Medulla oblongata (tissue), 1 donor: Measurements from ENCODE around the gene DPF3.
"Not testable (repeated sequence)": the region's sequence is repeated elsewhere in the genome, so short reads cannot be mapped to it uniquely, and the experiment has no call there.

ENCODE experiments used
- DNase-seq: peaks from one replicate; pipeline ENCODE4 v3.0.0-alpha.2; 2015; ENCODE audit errors: extremely low spot score

DPF3 gene

GRCh38 chr14:72880820-72881219, 13.1 kb downstream of the DPF3 start:
- DNase-seq, result no peak

- no peak for DNase-seq
These were observed 13.7 kb downstream of the DPF3 start for GRCh38 chr14:72880164-72880563.

- no peak for DNase-seq
These were observed 14.5 kb downstream of the DPF3 start for GRCh38 chr14:72879431-72879830.

- no peak for DNase-seq
These were observed 15.2 kb downstream of the DPF3 start for GRCh38 chr14:72878746-72879145.

DNA sequence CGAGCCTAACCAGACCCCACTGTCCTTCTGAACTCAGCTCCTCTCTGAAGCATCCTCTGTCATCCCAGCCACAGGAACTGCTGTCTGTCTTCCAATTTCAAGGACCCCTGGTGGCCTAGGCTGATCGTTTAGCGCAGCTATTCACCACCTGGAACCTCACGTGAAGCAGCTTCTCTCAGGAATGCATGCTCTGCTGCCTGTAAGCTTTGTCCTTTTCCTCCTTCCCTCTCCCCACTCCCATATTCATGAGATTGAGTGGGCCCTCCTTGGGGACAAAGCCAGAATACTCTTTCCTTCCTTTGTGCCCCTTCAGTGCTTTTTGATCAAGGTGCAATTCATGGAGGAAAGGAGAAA, 17.2 kb downstream of the DPF3 start:
- no peak for DNase-seq

DNA sequence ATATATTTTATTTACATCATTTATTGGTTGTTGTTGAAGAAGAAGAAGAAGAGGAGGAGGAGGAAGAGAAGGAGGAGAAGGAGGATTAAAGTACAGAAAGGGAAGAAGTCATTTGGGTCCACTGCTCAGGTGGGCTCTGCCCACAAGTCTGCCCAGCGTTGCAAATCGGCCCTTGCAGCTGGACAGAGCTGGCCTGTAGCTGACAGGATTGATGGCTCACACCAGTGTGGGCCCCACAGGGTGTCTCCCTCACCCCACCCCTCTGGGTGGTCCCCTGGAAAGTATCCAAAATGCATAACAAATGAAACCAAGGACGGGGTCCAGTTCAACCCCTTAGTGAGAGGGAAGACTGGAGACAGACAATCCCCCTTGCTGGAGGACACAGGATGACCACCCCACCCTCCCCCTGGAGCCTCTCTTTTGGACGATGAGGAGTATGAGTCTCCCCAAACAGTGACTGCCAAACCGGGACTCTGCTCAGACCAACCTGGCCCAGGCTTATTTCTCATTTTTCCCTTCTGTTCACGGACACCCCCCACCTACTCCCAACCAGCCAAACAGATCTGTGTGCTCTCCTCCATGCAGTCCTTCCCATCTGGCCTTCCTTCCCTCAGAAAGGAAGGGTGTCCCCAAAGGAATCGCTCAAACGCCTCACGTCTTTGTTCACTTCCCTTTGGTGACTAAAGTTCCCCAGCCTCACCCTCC, 17.7 kb downstream of the DPF3 start:
- no peak for DNase-seq

- not testable (repeated sequence) for DNase-seq
These were observed 23.0 kb downstream of the DPF3 start for GRCh38 chr14:72870878-72871277.

DNA sequence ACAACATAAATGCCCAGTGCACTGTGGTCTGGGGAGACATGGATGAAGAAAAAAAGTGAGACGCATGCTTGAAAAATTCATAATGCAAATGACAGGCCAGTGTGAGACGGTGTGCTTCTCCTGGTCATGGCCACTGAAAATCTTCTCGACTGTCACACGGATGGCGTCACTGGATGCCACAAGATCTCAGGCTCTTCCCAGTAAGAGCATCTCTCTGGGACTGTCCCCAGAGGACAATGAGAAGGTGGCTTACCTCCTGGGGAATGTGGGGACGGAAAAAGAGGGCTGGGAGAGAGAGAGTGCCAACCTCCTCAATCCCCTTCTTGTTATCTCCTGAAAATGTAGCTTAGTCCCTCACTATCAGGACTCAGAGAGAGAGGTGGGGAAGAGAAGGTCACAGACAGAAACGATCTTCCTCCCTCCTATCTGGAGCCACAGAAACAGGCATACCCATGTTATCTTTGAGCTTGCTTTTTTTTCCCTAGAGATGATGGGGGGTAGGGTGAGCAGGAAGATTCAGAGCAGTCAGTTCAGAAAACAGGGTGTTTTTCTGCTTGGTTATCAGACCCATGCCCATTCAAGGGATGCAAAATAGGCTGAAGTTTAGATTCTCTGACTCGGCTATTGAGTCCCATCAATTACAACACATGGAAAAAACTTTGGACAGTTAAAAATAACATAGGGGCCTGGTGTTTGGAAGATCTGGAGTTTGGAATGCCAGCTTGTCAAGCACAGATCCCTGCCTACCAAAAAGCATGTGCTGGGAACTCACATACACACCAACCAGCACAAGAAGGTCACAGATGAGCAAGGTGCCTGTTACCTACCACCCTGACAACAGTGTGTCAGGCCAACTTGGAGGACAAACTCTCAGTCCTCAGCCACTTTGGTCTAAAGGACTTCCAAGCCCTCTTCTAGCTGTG, 24.2 kb downstream of the DPF3 start:
- no peak for DNase-seq

- DNase-seq, result no peak
These were observed 25.4 kb downstream of the DPF3 start for GRCh38 chr14:72868500-72868899.

- no peak for DNase-seq
These were observed 29.1 kb downstream of the DPF3 start for GRCh38 chr14:72864712-72865365.

GRCh38 chr14:72863216-72864006, 30.5 kb downstream of the DPF3 start:
- DNase-seq, result no peak

- no peak for DNase-seq
These were observed 37.2 kb downstream of the DPF3 start for GRCh38 chr14:72856530-72857266.

- DNase-seq, result peak; percentile 26
These were observed 38.0 kb downstream of the DPF3 start for GRCh38 chr14:72855913-72856312.

GRCh38 chr14:72852194-72852593, 41.7 kb downstream of the DPF3 start:
- no peak for DNase-seq

GRCh38 chr14:72851635-72852034, 42.3 kb downstream of the DPF3 start:
- no peak for DNase-seq

GRCh38 chr14:72850360-72850759, 43.5 kb downstream of the DPF3 start:
- DNase-seq, result no peak

DNA sequence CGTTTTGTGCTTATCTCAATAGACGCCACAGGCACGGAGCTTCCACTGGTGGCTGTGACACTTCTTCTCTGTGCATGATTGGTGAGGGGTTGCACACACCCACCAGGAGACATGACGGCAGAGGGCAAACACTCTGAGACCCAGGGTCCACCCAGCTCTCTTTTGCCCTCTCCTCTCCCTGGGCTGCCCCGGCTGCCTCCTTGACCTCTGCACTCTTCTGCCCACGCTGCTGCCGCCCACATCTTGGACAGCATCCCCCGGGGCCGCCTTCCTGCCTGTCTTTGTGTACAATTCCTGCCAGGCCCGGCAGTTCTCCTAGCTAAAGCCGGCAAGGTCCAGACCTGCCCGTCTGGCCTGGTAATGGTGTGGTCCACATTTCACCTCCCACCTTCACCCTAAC, 44.7 kb downstream of the DPF3 start:
- DNase-seq, result no peak

GRCh38 chr14:72847721-72848120, 46.2 kb downstream of the DPF3 start:
- DNase-seq, result no peak

DNA sequence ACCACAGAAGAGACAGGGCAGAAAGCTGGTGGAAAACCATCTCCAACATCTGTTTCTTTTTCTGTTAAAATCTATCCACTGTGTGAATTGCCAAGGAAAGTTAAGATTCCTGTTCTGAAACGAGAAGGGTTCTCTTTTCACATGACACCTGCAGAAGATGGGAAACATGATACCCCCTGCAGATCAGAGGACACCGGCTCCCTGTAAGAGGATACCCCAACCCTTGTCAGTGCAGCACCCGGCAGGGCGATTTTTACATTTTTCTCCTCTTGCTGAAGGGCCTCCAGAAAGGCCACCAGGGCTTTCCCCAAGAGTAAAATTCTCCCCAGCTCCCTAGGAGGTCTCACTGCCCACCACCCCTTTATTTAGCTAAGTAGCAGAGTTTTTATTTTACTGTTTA, 48.2 kb downstream of the DPF3 start:
- DNase-seq, result no peak

DNA sequence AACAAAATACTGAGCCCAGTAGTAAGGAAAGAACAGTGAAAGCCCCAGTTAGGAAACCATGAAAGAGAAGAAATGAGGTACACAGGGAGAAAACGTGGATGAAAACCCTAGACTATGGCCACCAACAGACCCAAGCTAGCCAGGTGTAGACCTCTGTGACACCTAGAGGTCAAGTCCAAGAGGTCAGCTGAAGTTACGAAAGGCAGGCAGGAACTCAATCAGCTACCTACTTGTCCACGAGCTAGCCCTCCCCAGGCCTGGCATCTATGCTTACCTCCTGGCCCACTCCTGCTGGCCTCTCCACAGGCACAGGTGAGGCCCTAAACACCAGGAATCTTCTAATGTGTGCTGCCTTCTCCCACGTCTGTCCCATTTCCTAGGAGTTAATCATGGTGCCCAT, 48.7 kb downstream of the DPF3 start:
- no peak for DNase-seq

DNA sequence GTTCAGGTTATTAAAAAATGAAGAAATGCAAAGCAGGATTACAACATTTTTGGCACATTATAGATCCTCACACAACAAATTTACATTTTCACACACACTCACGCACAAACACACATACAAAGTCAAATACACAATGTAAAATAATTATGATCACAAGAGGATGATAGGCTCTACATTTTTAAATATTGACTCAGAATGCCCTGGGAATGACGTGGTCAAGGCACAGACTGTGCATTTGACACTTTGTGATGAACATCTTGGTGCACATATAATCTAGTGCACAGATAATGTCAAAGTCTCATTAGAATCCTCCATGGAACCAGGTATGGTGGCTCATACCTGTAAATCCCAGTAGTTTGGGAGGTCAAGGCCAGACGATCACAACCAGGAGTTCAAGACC, 49.4 kb downstream of the DPF3 start:
- DNase-seq, result no peak
